A673 (cell line): ENCODE data around the gene SERGEF.

Experiments used
- EZH2 ChIP-seq: fragments of 200-600 bp; sonication (generic); IDR thresholded peaks from 2 replicates; pipeline ENCODE4 v1.6.1; 2017; ENCODE audit warnings: borderline replicate concordance, low read depth, mild to moderate bottlenecking, mixed read lengths, antibody characterized with exemption, low read length; ENCODE audit not compliant: poor library complexity, severe bottlenecking
- TF ChIP-seq, protein P1 (sequence below): fragments of 300-800, 200-600 bp; sonication (generic); conservative IDR thresholded peaks from 2 replicates; pipeline ENCODE4 v1.5.1; 2017; ENCODE audit warnings: low read depth, mild to moderate bottlenecking, antibody characterized with exemption, low read length, moderate library complexity, mixed read lengths

DNA sequence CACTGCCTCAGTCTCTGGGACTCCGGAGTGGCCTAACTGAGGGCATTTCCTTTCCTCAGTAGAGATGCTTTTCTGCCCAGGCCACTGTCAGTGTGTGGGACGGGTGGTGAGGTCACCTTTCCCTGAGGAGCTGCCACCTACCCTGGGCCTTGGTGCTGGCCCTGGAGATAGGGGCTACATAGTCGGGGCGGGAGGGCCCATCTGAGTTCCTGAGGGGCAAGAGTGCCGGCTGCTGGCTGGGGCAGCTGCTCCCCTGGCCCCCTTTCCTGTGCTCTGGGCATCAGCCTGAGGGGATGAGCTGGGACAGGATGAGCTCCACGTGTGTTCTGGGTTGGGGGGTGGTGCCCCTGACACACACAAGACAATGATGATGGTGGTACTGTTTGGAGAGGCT is 272.9 kb downstream of the SERGEF start:
- TF ChIP-seq, protein P1, sequence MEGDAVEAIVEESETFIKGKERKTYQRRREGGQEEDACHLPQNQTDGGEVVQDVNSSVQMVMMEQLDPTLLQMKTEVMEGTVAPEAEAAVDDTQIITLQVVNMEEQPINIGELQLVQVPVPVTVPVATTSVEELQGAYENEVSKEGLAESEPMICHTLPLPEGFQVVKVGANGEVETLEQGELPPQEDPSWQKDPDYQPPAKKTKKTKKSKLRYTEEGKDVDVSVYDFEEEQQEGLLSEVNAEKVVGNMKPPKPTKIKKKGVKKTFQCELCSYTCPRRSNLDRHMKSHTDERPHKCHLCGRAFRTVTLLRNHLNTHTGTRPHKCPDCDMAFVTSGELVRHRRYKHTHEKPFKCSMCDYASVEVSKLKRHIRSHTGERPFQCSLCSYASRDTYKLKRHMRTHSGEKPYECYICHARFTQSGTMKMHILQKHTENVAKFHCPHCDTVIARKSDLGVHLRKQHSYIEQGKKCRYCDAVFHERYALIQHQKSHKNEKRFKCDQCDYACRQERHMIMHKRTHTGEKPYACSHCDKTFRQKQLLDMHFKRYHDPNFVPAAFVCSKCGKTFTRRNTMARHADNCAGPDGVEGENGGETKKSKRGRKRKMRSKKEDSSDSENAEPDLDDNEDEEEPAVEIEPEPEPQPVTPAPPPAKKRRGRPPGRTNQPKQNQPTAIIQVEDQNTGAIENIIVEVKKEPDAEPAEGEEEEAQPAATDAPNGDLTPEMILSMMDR, result no peak
- TF ChIP-seq EZH2, result no peak
